Neuronal stem cell (in vitro differentiated cells): ENCODE results near the gene AHCTF1. TPM values are rescaled to one million over a fixed set of nuclear protein-coding genes. Genes with fewer than 3 reads are reported as not detected.

Experiments used
- DNase-seq: peaks from one replicate; pipeline ENCODE4 v3.0.0-alpha.2; 2013; ENCODE audit warnings: low spot score
- H2AFZ ChIP-seq: one replicate; pipeline ENCODE4 v1.6.1; 2013; ENCODE audit warnings: mild to moderate bottlenecking, low read length, inconsistent platforms
- H2AK5ac ChIP-seq: 2 replicates; pipeline ENCODE4 v1.6.1; 2013; ENCODE audit warnings: low read depth, mild to moderate bottlenecking, inconsistent platforms, low read length, moderate library complexity, mixed read lengths
- H2BK120ac ChIP-seq: 2 replicates; pipeline ENCODE4 v1.6.1; 2013; ENCODE audit warnings: low read depth, mild to moderate bottlenecking, inconsistent platforms, low read length, moderate library complexity, mixed read lengths
- H2BK12ac ChIP-seq: one replicate; pipeline ENCODE4 v1.6.1; 2013; ENCODE audit warnings: low read length, inconsistent platforms
- H2BK15ac ChIP-seq: 2 replicates; pipeline ENCODE4 v1.6.1; 2013; ENCODE audit warnings: mild to moderate bottlenecking, low read length, inconsistent platforms, mixed read lengths
- H2BK5ac ChIP-seq: one replicate; pipeline ENCODE4 v1.6.1; 2013; ENCODE audit warnings: inconsistent platforms, mild to moderate bottlenecking, low read length, moderate library complexity
- H3K14ac ChIP-seq: one replicate; pipeline ENCODE4 v1.6.1; 2013; ENCODE audit warnings: low read length, inconsistent platforms
- H3K18ac ChIP-seq: 2 replicates; pipeline ENCODE4 v1.6.1; 2013; ENCODE audit warnings: low read length, inconsistent platforms
- H3K23ac ChIP-seq: 2 replicates; pipeline ENCODE4 v1.6.1; 2013; ENCODE audit warnings: low read depth, mild to moderate bottlenecking, mixed read lengths, low read length, inconsistent platforms; ENCODE audit not compliant: poor library complexity
- H3K27ac ChIP-seq: replicated peaks from 3 replicates; pipeline ENCODE4 v1.5.1; 2013; ENCODE audit warnings: low read length, inconsistent platforms
- H3K27me3 ChIP-seq, 3 experiments: 2 replicates each; pipeline ENCODE4 v1.6.1; 2013; ENCODE audit warnings: low read length in 3 of 3, mild to moderate bottlenecking in 2 of 3, inconsistent platforms in 1 of 3, low read depth in 1 of 3, mixed read lengths in 1 of 3, moderate library complexity in 1 of 3; ENCODE audit not compliant: control insufficient read depth in 3 of 3, insufficient read depth in 3 of 3
- H3K36me3 ChIP-seq, 2 donors: replicated peaks in 1 of 2; 2 replicates each; pipeline ENCODE4 v1.6.1; 2013; ENCODE audit warnings: low read length in 2 of 2; ENCODE audit not compliant: control insufficient read depth in 2 of 2, insufficient read depth in 2 of 2
- H3K4ac ChIP-seq: 2 replicates; pipeline ENCODE4 v1.6.1; 2013; ENCODE audit warnings: inconsistent platforms, mild to moderate bottlenecking, low read length, moderate library complexity
- H3K4me1 ChIP-seq, 2 donors: 1 replicate in 1 of 2; 2 replicates in 1 of 2; pipeline ENCODE4 v1.6.1; 2013; ENCODE audit warnings: low read length in 2 of 2, low read depth in 1 of 2; ENCODE audit not compliant: control insufficient read depth in 2 of 2, insufficient read depth in 1 of 2
- H3K4me2 ChIP-seq: one replicate; pipeline ENCODE4 v1.6.1; 2013; ENCODE audit warnings: mild to moderate bottlenecking, low read length, inconsistent platforms; ENCODE audit not compliant: insufficient read depth, poor library complexity, severe bottlenecking
- H3K4me3 ChIP-seq, 2 donors: 2 replicates each; pipeline ENCODE4 v1.5.1; 2013; ENCODE audit warnings: low read length in 2 of 2, mild to moderate bottlenecking in 2 of 2, inconsistent platforms in 1 of 2, moderate library complexity in 1 of 2
- H3K79me1 ChIP-seq: one replicate; pipeline ENCODE4 v1.6.1; 2013; ENCODE audit warnings: low read depth, mild to moderate bottlenecking, inconsistent platforms, low read length, moderate library complexity
- H3K9ac ChIP-seq: one replicate; pipeline ENCODE4 v1.6.1; 2013; ENCODE audit warnings: mild to moderate bottlenecking, low read depth, low read length, inconsistent platforms; ENCODE audit not compliant: poor library complexity
- H3K9me3 ChIP-seq, 2 donors: replicated peaks in 1 of 2; 2 replicates each; pipeline versions ENCODE3 to v1.6.1; 2013; ENCODE audit warnings: low read length in 2 of 2, mild to moderate bottlenecking in 2 of 2, inconsistent platforms in 1 of 2, low read depth in 1 of 2, mixed read lengths in 1 of 2, moderate library complexity in 1 of 2; ENCODE audit not compliant: control insufficient read depth in 2 of 2, insufficient read depth in 1 of 2
- H4K8ac ChIP-seq: one replicate; pipeline ENCODE4 v1.6.1; 2013; ENCODE audit warnings: low read depth, mild to moderate bottlenecking, inconsistent platforms, low read length, moderate library complexity
- H4K91ac ChIP-seq: one replicate; pipeline ENCODE4 v1.6.1; 2013; ENCODE audit warnings: low read length, low read depth, mild to moderate bottlenecking, inconsistent platforms; ENCODE audit not compliant: poor library complexity
- WGBS, 2 donors: extraction: QIAGEN DNeasy Blood & Tissue Kit; methylation state at CpG; one replicate each; pipeline ENCODE4 v1.1.7; 2013; ENCODE audit warnings: missing lambda C conversion rate in 2 of 2, mixed read lengths in 1 of 2; ENCODE audit not compliant: insufficient read length in 2 of 2, insufficient replicate concordance in 1 of 2; ENCODE audit errors: extremely low coverage in 2 of 2; 5-methylcytosine and 5-hydroxymethylcytosine counted together
- polyA plus RNA-seq, 2 experiments: library from polyadenylated mRNA; stranded (reverse); fragments of 200-250 nt; gene quantifications; one replicate each; pipeline ENCODE4 v1.2.3, GENCODE V29; 2013

AHCTF1 gene
- polyA plus RNA-seq (2013, experiment 1 of 2) = 22.2 TPM
- polyA plus RNA-seq (2013, experiment 2 of 2) = 22.1 TPM

- DNase-seq = peak; percentile 96
- H4K91ac ChIP-seq = peak within 1 kb of the TSS; percentile 95
Measured at GRCh38 chr1:246931549-246932365, at the start of gene AHCTF1. TSS of gene AHCTF1 (minus strand) at chr1:246931948. CDS start at chr1:246918370, 13,578 bp downstream.

GRCh38 chr1:246978785-246979184 lies 47.0 kb upstream of the AHCTF1 start:
- Histone ChIP-seq H2BK12ac (no peak overlapping the region), H3K4me2 (no peak overlapping the region), H4K8ac (no peak overlapping the region), H3K36me3 (peaks cover 32 to 86% of the 10 kb centered on the region in 2 donors), H3K27me3 (no peaks in the 10 kb centered on the region), H2BK15ac (no peak overlapping the region), H3K4me1 (no peaks in the 10 kb centered on the region), H3K14ac (no peak overlapping the region), H3K27ac (no peak overlapping the region), H2BK5ac (no peak overlapping the region), H3K79me1 (no peaks in the 10 kb centered on the region), H3K4ac (no peak overlapping the region), H4K91ac (no peak overlapping the region), H2AFZ (no peak overlapping the region), H3K9ac (no peak overlapping the region), H2BK120ac (no peak overlapping the region), H2AK5ac (no peak overlapping the region), H3K23ac (no peak overlapping the region), H3K4me3 (no peak overlapping the region), H3K18ac (no peak overlapping the region), H3K9me3 (peaks cover 36 to 92% of the 10 kb centered on the region in 2 donors)
- DNase-seq = no peak
- WGBS, 2 donors = no CpG with 5 or more reads among the region's 6 CpGs

More at GRCh38 chr1:246931549-246932365, at the start of gene AHCTF1:
- no peak within 1 kb of the TSS for H2BK12ac ChIP-seq
- peak within 1 kb of the TSS; percentile 100 for H3K14ac ChIP-seq
- H3K27ac ChIP-seq = peak within 1 kb of the TSS; percentile 99
- peak within 1 kb of the TSS; percentile 57 for H3K4me2 ChIP-seq
- no peak within 1 kb of the TSS for H2BK15ac ChIP-seq
- peaks cover 6% of the 10 kb centered on the region for H3K79me1 ChIP-seq
- peak within 1 kb of the TSS; percentile 65 for H4K8ac ChIP-seq
- H3K23ac ChIP-seq = peak within 1 kb of the TSS; percentile 99
- peak within 1 kb of the TSS; percentile 100 for H3K4me3 ChIP-seq
- H3K9me3 ChIP-seq = peaks cover 0 to 28% of the 10 kb centered on the region in 2 donors
- peak within 1 kb of the TSS; percentile 90 for H2AK5ac ChIP-seq
- peaks cover 0 to 1% of the 10 kb centered on the region in 2 donors for H3K4me1 ChIP-seq
- H3K9ac ChIP-seq = peak within 1 kb of the TSS; percentile 98
- peak within 1 kb of the TSS; percentile 100 for H3K18ac ChIP-seq
- peak within 1 kb of the TSS; percentile 82 for H2BK5ac ChIP-seq
- H3K4ac ChIP-seq = peak within 1 kb of the TSS; percentile 84
- peak within 1 kb of the TSS; percentile 91 for H2BK120ac ChIP-seq
- WGBS, 2 donors = no CpG with 5 or more reads among the region's 90 CpGs
- H3K36me3 ChIP-seq = peaks cover 0 to 31% of the 10 kb centered on the region in 2 donors
- H3K27me3 ChIP-seq = no peaks in the 10 kb centered on the region
- peak within 1 kb of the TSS; percentile 95 for H2AFZ ChIP-seq

GRCh38 chr1:246978281-246978680 lies 46.5 kb upstream of the AHCTF1 start:
- no peak overlapping the region for H4K91ac ChIP-seq
- H2AFZ ChIP-seq = no peak overlapping the region
- no peak overlapping the region for H3K14ac ChIP-seq
- no peaks in the 10 kb centered on the region for H3K27me3 ChIP-seq
- H3K36me3 ChIP-seq = peaks cover 30 to 86% of the 10 kb centered on the region in 2 donors
- H3K4me3 ChIP-seq = no peak overlapping the region
- H3K18ac ChIP-seq = no peak overlapping the region
- no peak overlapping the region for H2BK15ac ChIP-seq
- no peak overlapping the region for H3K4me2 ChIP-seq
- H3K27ac ChIP-seq = no peak overlapping the region
- H4K8ac ChIP-seq = no peak overlapping the region
- no peaks in the 10 kb centered on the region for H3K79me1 ChIP-seq
- no peak overlapping the region for H3K4ac ChIP-seq
- H2BK120ac ChIP-seq = no peak overlapping the region
- H3K23ac ChIP-seq = no peak overlapping the region
- no peak overlapping the region for H2BK5ac ChIP-seq
- no peak overlapping the region for H3K9ac ChIP-seq
- WGBS, 2 donors = no CpG with 5 or more reads among the region's 2 CpGs
- H2BK12ac ChIP-seq = no peak overlapping the region
- no peaks in the 10 kb centered on the region for H3K4me1 ChIP-seq
- DNase-seq = no peak
- H2AK5ac ChIP-seq = no peak overlapping the region
- peaks cover 34 to 92% of the 10 kb centered on the region in 2 donors for H3K9me3 ChIP-seq

GRCh38 chr1:246971969-246972368 lies 40.2 kb upstream of the AHCTF1 start:
- Histone ChIP-seq H2BK5ac (peak overlapping the region; percentile 31), H2AK5ac (no peak overlapping the region), H3K27ac (no peak overlapping the region), H3K4me3 (no peak overlapping the region), H3K14ac (no peak overlapping the region), H3K4ac (no peak overlapping the region), H2BK120ac (no peak overlapping the region), H2AFZ (no peak overlapping the region), H3K4me2 (no peak overlapping the region), H2BK15ac (no peak overlapping the region), H3K27me3 (no peaks in the 10 kb centered on the region), H3K4me1 (no peaks in the 10 kb centered on the region), H3K9ac (no peak overlapping the region), H3K79me1 (no peaks in the 10 kb centered on the region), H4K8ac (no peak overlapping the region), H3K9me3 (peaks cover 34 to 91% of the 10 kb centered on the region in 2 donors), H2BK12ac (no peak overlapping the region), H3K23ac (no peak overlapping the region), H3K36me3 (peaks cover 16 to 50% of the 10 kb centered on the region in 2 donors), H3K18ac (no peak overlapping the region), H4K91ac (no peak overlapping the region)
- DNase-seq = no peak
- no CpG with 5 or more reads among the region's 7 CpGs for WGBS, 2 donors
